SK-MEL-5 (cell line): ENCODE data around the gene FASTK. TPM values are rescaled to one million over a fixed set of nuclear protein-coding genes. Genes with fewer than 3 reads are reported as not detected.
"Not testable (repeated sequence)": the region's sequence is repeated elsewhere in the genome, so short reads cannot be mapped to it uniquely, and the experiment has no call there.

Source experiments
- DNase-seq: peaks from one replicate; pipeline ENCODE4 v3.0.0-alpha.2; 2016; ENCODE audit warnings: low read depth, low spot score
- in situ Hi-C: cut with HindIII; loops from 2 replicates; pipeline ENCODE4 v1.10.0; 2016; ENCODE audit warnings: low sequenced_read_pairs, high pct_unique_total_duplicates, low pct_unique_long_range_greater_than_20kb
- total RNA-seq: library from RNA; depleted of rRNA; stranded (reverse); fragments of >200 nt; shearing (Covaris generic); gene quantifications from 2 replicates; pipeline ENCODE4 v1.2.3, GENCODE V29; 2014; rRNA removed

Gene FASTK
- total RNA-seq, 1 experiment from 2014 or later = 113 TPM

- in situ Hi-C loops = no loop called here
- DNase-seq = peak; percentile 100
Observed at GRCh38 chr7:151028131-151028947, 52.3 kb downstream of the FASTK start, which contains the start of gene ABCB8. TSS of gene ABCB8 (plus strand) at chr7:151028450. CDS start at chr7:151028516, 66 bp downstream.

GRCh38 chr7:151027728-151028130 is 52.9 kb downstream of the FASTK start:
- in situ Hi-C loops, DNase-seq: not testable (repeated sequence)

GRCh38 chr7:151026771-151027727 is 53.6 kb downstream of the FASTK start:
- DNase-seq, in situ Hi-C loops: not testable (repeated sequence)

Other genes with a start within 250 kb of the FASTK start
- gene AOC1, start 228.3 kb downstream of the FASTK start, total RNA-seq = 0.05 and 0.21 TPM in 2 replicates
- 0.05 and 0.37 TPM in 2 replicates for gene KCNH2, start 102.5 kb downstream of the FASTK start, total RNA-seq
- gene NOS3, start 89.8 kb downstream of the FASTK start, total RNA-seq = 0.03 TPM in 1 of 2 replicates, not detected in the other
- 0.13 and 0.27 TPM in 2 replicates for gene ATG9B, start 56.3 kb downstream of the FASTK start, total RNA-seq
- gene ABCB8, start 52.4 kb downstream of the FASTK start, total RNA-seq = 47.9 and 55.7 TPM in 2 replicates
- gene ASIC3, start 32.3 kb downstream of the FASTK start, total RNA-seq = 0.42 and 0.93 TPM in 2 replicates
- 80.8 TPM in 2 replicates for gene CDK5, start 22.9 kb downstream of the FASTK start, total RNA-seq
- gene SLC4A2, start 21.2 kb downstream of the FASTK start, total RNA-seq = 286 and 311 TPM in 2 replicates
- 38.5 and 38.9 TPM in 2 replicates for gene TMUB1, start 2.7 kb upstream of the FASTK start, total RNA-seq
- 79.6 and 84.4 TPM in 2 replicates for gene AGAP3, start 5.7 kb upstream of the FASTK start, total RNA-seq
- not detected in 2 replicates for gene GBX1, start 86.9 kb upstream of the FASTK start, total RNA-seq
- not detected in 2 replicates for gene ASB10, start 106.4 kb upstream of the FASTK start, total RNA-seq
- not detected in 2 replicates for gene H2BK1, start 129.7 kb upstream of the FASTK start, total RNA-seq
- gene ABCF2, start 146.4 kb upstream of the FASTK start, total RNA-seq = 93.5 and 94.6 TPM in 2 replicates
- gene CHPF2, start 151.7 kb upstream of the FASTK start, total RNA-seq = 44.0 and 45.7 TPM in 2 replicates
- 22.9 and 24.3 TPM in 2 replicates for gene SMARCD3, start 167.9 kb upstream of the FASTK start, total RNA-seq